ENCODE data around the gene RTL9. TPM values are rescaled to one million over a fixed set of nuclear protein-coding genes. Genes with fewer than 3 reads are reported as not detected.

RTL9 gene
- total and polyA plus RNA-seq, 2 experiments from 2014 or later, result 0.31 TPM; not detected in 1

- no peak for TF ChIP-seq CTCF (conservative IDR thresholded peaks at IDR 0.05; ENCODE audit: low read depth in 2 of 2)
- no peak for TF ChIP-seq CREB1 (CRISPR knock-in tag; IDR thresholded peaks at IDR 0.05; ENCODE audit: low read depth)
Observed at GRCh38 chrX:110373310-110373709, 14.7 kb downstream of the RTL9 start (continued).

- Mint-ChIP-seq H3K9me3 (no peaks in the 10 kb centered on the region), H3K36me3 (ENCODE audit: low read depth) (no peaks in the 10 kb centered on the region), H3K27me3 (ENCODE audit: insufficient read depth, low read depth, poor library complexity) (peaks cover 2% of the 10 kb centered on the region), H3K4me1 (peaks cover 4% of the 10 kb centered on the region; the same call in 2 of the 3 replicates), H3K27ac (no peak overlapping the region), H3K4me3 (no peak overlapping the region)
- no peak overlapping the region for H3K4me2 ChIP-seq
- no peak overlapping the region for H2AFZ ChIP-seq
- ATAC-seq, result no peak
- H3K9me2 ChIP-seq (ENCODE audit: insufficient read depth), result no peaks in the 10 kb centered on the region
- H3F3A ChIP-seq (replicated peaks; ENCODE audit: low read depth), result no peaks in the 10 kb centered on the region
- no peaks in the 10 kb centered on the region for H3K36me3 ChIP-seq (ENCODE audit: insufficient read depth)
- no peak for DNase-seq (ENCODE audit: low spot score)
- H3K4me3 ChIP-seq, result no peak overlapping the region
- no peak overlapping the region for H3K27ac ChIP-seq (ENCODE audit: low read depth)
- H4K20me1 ChIP-seq (replicated peaks; ENCODE audit: insufficient read depth), result no peaks in the 10 kb centered on the region
- no peaks in the 10 kb centered on the region for H3K27me3 ChIP-seq (ENCODE audit: insufficient read depth)
- H3K4me1 ChIP-seq (ENCODE audit: insufficient read depth), result no peaks in the 10 kb centered on the region
- H3K79me2 ChIP-seq (replicated peaks; ENCODE audit: insufficient read depth), result no peaks in the 10 kb centered on the region
- TF ChIP-seq JUNB (IDR thresholded peaks at IDR 0.05; ENCODE audit: unreplicated experiment), result no peak
- no peak for TF ChIP-seq ETS1 (IDR thresholded peaks at IDR 0.05)
- TF ChIP-seq ZNF114 (CRISPR knock-in tag; IDR thresholded peaks at IDR 0.05), result no peak
- TF ChIP-seq CREB1 (CRISPR knock-in tag; IDR thresholded peaks at IDR 0.05; ENCODE audit: low read depth), result no peak
- TF ChIP-seq ZNF462 (CRISPR knock-in tag; IDR thresholded peaks at IDR 0.05), result no peak
- TF ChIP-seq ZNF331 (CRISPR knock-in tag; IDR thresholded peaks at IDR 0.05; ENCODE audit: low read depth), result no peak
- TF ChIP-seq REST (IDR thresholded peaks at IDR 0.05; ENCODE audit: unreplicated experiment), result no peak
- TF ChIP-seq NANOG (IDR thresholded peaks at IDR 0.05; ENCODE audit: borderline replicate concordance), result no peak
- TF ChIP-seq CTCF (conservative IDR thresholded peaks at IDR 0.05; ENCODE audit: low read depth in 2 of 2), result no peak
- TF ChIP-seq EZH2 (IDR thresholded peaks at IDR 0.05; ENCODE audit: low read depth, unreplicated experiment), result no peak
Observed at GRCh38 chrX:110374559-110374958, 15.9 kb downstream of the RTL9 start.
